Measurements from ENCODE around the gene ZNHIT1. TPM values are rescaled to one million over a fixed set of nuclear protein-coding genes. Genes with fewer than 3 reads are reported as not detected.

The ZNHIT1 gene
- 37.6 and 43.4 TPM in 2 replicates for total RNA-seq

DNA sequence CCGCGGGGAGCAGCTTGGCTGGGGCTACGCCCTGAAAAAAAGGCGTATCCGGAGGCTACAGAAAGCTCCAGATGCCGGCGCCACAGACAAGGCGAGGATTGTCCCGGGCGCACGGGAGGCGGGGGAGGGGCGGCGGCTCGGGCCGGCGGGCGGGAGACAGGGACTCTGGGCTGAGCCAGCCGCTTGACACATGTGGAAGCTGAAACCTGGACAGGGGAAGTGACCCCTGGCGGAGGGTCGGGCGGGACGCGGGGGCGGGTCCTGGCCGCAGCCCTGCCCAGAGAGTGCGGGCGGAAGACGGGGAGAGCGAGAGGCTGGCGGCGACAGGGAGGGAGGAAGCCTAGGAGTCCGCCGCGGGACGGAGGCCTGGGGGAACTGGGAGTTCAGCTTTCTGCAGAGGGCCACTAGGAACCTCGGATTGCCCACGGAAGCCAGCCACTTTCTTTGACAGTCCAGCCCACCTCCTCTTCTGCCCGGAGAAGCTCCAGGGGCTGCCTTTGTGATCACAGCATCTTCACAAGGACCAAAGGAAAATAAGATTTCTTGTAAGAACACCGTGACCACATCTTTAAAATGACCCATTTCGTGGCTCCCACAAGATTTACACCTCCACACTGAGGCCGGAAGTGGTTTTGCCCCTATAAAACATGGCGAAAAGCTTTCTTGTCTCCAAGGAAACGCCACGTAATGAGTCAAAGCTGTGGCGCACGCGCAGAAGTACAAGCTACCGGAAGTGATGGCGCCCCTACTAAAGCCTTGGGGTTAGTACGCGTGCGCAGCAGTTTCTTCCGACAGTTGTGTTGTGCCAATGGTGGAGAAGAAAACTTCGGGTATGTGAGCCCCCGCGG, at the start of gene ZNHIT1, which contains the start of gene PLOD3:
Gene ZNHIT1, plus strand, starts transcription at position 778 of the 848 bp plus-strand sequence. Its CDS starts 31 bp downstream, at position 809.
Gene PLOD3, minus strand, starts transcription at position 194 of the 848 bp plus-strand sequence. CDS start 307 bp downstream, outside the sequence.
- TF ChIP-seq, protein P1, sequence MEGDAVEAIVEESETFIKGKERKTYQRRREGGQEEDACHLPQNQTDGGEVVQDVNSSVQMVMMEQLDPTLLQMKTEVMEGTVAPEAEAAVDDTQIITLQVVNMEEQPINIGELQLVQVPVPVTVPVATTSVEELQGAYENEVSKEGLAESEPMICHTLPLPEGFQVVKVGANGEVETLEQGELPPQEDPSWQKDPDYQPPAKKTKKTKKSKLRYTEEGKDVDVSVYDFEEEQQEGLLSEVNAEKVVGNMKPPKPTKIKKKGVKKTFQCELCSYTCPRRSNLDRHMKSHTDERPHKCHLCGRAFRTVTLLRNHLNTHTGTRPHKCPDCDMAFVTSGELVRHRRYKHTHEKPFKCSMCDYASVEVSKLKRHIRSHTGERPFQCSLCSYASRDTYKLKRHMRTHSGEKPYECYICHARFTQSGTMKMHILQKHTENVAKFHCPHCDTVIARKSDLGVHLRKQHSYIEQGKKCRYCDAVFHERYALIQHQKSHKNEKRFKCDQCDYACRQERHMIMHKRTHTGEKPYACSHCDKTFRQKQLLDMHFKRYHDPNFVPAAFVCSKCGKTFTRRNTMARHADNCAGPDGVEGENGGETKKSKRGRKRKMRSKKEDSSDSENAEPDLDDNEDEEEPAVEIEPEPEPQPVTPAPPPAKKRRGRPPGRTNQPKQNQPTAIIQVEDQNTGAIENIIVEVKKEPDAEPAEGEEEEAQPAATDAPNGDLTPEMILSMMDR (IDR thresholded peaks at IDR 0.05) = no peak
- ChIA-PET POLR2A (interaction anchor here (0.6 to 3.3 kb wide), 16 partner anchors 8 to 1712 kb away, joined by 3 to 44 read pairs (median 4); partner anchors contain the start of genes CLDN15, CUX1, FIS1 and NAT16), CTCF (interaction anchor here (0.7 to 1.9 kb wide), 6 partner anchors 12 to 73 kb away, joined by 3 to 29 read pairs (median 7); partner anchors contain the start of gene FIS1)
- H3K4me1 Mint-ChIP-seq = peaks cover 30% of the 10 kb centered on the region
- DNase-seq = peak; percentile 82
- H3K27ac Mint-ChIP-seq = peak within 1 kb of the TSS; percentile 84
- no peaks in the 10 kb centered on the region for H3K27me3 Mint-ChIP-seq
- H3K36me3 Mint-ChIP-seq (ENCODE audit: low read depth) = peaks cover 44% of the 10 kb centered on the region
- intact Hi-C loops (cut with micrococcal nuclease) = loop anchor here (1.0 to 5.0 kb wide), 7 partner anchors 25 to 1145 kb away; partner anchors contain the start of genes IFT22 and VGF
- peak; percentile 77 for ATAC-seq (ENCODE audit: low read depth)
- H3K9me3 Mint-ChIP-seq = no peaks in the 10 kb centered on the region
- peak within 1 kb of the TSS; percentile 94 for H3K4me3 Mint-ChIP-seq

DNA sequence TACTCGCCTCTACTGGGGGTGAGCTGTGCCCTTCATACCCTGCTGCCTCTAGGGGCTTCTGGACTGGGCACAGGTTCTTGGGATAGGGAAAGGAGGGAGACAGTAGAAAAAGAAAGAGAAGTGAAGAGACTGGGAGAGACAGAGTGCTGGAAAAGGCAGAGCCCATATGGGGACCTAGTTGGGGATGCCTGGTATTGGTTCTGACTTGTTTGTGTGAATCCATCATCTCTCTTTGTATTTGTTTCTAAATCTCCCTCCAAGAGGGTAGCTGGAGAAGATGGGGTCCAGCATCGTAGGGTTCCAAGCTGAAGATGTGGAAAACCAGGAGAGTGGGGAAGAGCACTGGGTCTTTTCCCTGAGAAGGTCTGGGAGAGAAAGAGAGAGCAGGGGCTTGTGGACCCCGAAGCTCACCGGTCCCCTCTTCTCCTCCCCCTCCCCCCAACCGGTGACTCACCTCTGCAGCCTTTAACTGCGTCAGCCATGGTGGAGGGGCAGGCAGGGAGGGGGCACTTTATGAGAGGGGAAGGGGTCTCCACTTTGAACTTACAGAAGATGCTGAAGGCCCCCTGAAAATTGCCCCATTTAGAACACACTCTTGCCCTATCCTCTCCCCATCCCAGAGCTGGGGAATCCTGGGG, 49.4 kb upstream of the ZNHIT1 start:
- Mint-ChIP-seq H3K27me3 (peaks cover 61% of the 10 kb centered on the region), H3K36me3 (ENCODE audit: low read depth) (peaks cover 1% of the 10 kb centered on the region), H3K4me3 (no peak overlapping the region), H3K9me3 (no peaks in the 10 kb centered on the region), H3K27ac (no peak overlapping the region), H3K4me1 (peaks cover 66% of the 10 kb centered on the region)
- ChIA-PET CTCF (interaction anchor here (0.9 kb wide), 1 partner anchor 24 kb away, joined by 3 read pairs; no protein-coding TSS in a partner anchor), POLR2A (interaction anchor here (0.5 kb wide), 1 partner anchor 84 kb away, joined by 4 read pairs; no protein-coding TSS in a partner anchor)
- TF ChIP-seq, protein P1 (IDR thresholded peaks at IDR 0.05) = no peak
- no peak for ATAC-seq (ENCODE audit: low read depth)
- intact Hi-C loops (cut with micrococcal nuclease) = loop anchor here (1.0 kb wide), 1 partner anchor 24 kb away; no protein-coding TSS in a partner anchor
- DNase-seq = no peak

DNA sequence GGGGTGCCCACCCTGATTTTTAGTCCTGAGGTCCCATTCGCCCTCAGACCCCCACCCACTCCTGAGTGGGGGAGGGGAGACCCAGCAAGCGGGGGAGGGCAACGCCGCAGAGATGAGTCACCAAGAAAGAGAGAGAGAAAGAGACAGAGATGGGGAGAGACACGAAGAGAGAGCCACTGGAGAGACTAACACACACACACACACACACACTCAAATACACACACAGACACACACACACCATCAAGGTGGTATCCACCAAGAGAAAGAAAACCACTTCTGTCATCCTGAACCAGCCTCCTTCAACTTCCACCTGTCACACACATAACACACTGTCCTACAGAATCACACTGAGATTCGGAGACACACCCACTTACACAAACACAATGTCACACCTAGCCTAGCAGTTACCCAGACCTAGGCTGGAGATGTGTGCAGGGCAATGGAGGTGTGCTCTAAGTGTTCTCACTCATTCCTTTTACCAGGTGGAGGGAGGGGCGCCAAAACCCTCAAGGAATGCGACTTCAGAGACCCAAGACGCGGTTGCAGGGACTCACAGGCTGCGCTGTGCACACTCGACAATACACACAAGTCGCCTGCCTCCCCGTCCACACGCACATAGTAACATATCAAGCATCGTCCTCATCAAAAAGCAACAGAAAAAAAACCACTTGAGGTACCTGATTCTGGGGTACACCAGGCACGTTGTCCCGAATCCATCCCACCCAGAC, 48.7 kb upstream of the ZNHIT1 start:
- ChIA-PET POLR2A (no interaction called here), CTCF (interaction anchor here (2.8 kb wide), 1 partner anchor 23 kb away, joined by 11 read pairs; no protein-coding TSS in a partner anchor)
- peaks cover 71% of the 10 kb centered on the region for H3K4me1 Mint-ChIP-seq
- no peak overlapping the region for H3K27ac Mint-ChIP-seq
- peaks cover 1% of the 10 kb centered on the region for H3K36me3 Mint-ChIP-seq (ENCODE audit: low read depth)
- no peaks in the 10 kb centered on the region for H3K9me3 Mint-ChIP-seq
- H3K27me3 Mint-ChIP-seq = peaks cover 66% of the 10 kb centered on the region
- TF ChIP-seq, protein P1 (IDR thresholded peaks at IDR 0.05) = no peak
- ATAC-seq (ENCODE audit: low read depth) (no peak), DNase-seq (no peak)
- no peak overlapping the region for H3K4me3 Mint-ChIP-seq
- intact Hi-C loops (cut with micrococcal nuclease) = loop anchor here (1.0 kb wide), 1 partner anchor 25 kb away; no protein-coding TSS in a partner anchor

DNA sequence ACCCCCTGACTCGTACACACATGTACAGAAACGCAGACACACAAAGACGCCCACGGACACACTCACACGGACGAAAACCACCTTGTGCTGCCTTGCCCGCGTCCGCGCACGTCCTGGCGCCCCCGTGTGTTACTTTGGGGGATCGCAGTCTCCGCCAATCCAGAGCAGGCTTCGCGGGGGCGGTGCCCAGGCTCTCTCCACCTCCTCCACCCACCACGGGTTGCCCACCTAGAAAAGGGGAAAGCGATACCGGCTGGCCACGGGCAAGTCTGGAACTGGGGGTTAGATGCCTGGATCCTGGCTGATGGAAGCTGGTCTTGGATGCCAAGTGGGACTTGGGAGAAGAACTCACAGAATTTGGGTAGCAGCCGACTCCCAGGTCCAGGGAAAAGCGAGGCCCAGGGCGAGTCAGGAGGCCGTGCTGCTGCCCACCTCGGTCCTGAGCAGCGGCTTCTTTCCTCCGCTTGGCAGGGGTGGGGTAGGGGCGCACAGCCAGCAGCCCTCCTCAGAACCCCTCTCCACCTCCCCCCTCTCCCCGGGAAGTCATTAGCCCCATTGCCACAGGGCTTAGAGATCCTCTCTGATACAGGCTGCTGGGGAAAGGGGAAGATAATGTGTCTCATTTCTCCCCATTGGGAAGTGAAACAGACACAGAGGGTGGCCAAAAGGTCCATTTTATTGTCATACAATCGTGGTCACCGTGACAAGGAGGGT, 48.0 kb upstream of the ZNHIT1 start:
- Mint-ChIP-seq H3K4me1 (peaks cover 70% of the 10 kb centered on the region), H3K27me3 (peaks cover 68% of the 10 kb centered on the region), H3K36me3 (ENCODE audit: low read depth) (peaks cover 1% of the 10 kb centered on the region), H3K4me3 (no peak overlapping the region), H3K27ac (no peak overlapping the region), H3K9me3 (no peaks in the 10 kb centered on the region)
- TF ChIP-seq, protein P1 (IDR thresholded peaks at IDR 0.05) = peak; percentile 70
- intact Hi-C loops (cut with micrococcal nuclease) = loop anchor here (1.0 kb wide), 1 partner anchor 26 kb away; no protein-coding TSS in a partner anchor
- peak; percentile 73 for DNase-seq
- POLR2A ChIA-PET = interaction anchor here (0.8 kb wide), 1 partner anchor 26 kb away, joined by 7 read pairs; no protein-coding TSS in a partner anchor
- CTCF ChIA-PET = interaction anchor here (1.0 to 2.8 kb wide), 3 partner anchors 23 to 26 kb away, joined by 3 to 11 read pairs (median 10); no protein-coding TSS in a partner anchor
- peak; percentile 71 for ATAC-seq (ENCODE audit: low read depth)
